GM23338 (cell line): ENCODE measurements around the gene MTF1. TPM values are rescaled to one million over a fixed set of nuclear protein-coding genes. Genes with fewer than 3 reads are reported as not detected.

Experiments
- ATAC-seq: fragments of 200-7000 bp; cut with Tn5 transposase; 3 replicates; pipeline ENCODE4 v1.9.1; 2020
- DNase-seq: peaks from one replicate; pipeline ENCODE4 v3.0.0-alpha.2; 2015; ENCODE audit warnings: low spot score
- H2AFZ ChIP-seq: fragments of 200-600 bp; sonication (generic); 2 replicates; pipeline ENCODE4 v1.8.0; 2016; ENCODE audit warnings: antibody characterized with exemption, mild to moderate bottlenecking, moderate library complexity
- H3F3A ChIP-seq: fragments of 200-600 bp; sonication (generic); replicated peaks from 2 replicates; pipeline ENCODE4 v1.8.0; 2017; ENCODE audit warnings: antibody characterized with exemption, mixed run types, low read depth
- H3K27ac ChIP-seq: fragments of 200-600 bp; sonication (generic); 2 replicates; pipeline ENCODE4 v1.6.1; 2016; ENCODE audit warnings: low read depth
- H3K27me3 ChIP-seq: fragments of 200-600 bp; sonication (generic); 2 replicates; pipeline ENCODE4 v1.8.0; 2016; ENCODE audit warnings: mild to moderate bottlenecking, mixed run types, moderate library complexity; ENCODE audit not compliant: insufficient read depth
- H3K36me3 ChIP-seq: fragments of 200-600 bp; sonication (generic); 2 replicates; pipeline ENCODE4 v1.8.0; 2016; ENCODE audit warnings: mild to moderate bottlenecking; ENCODE audit not compliant: insufficient read depth
- H3K4me1 ChIP-seq: fragments of 200-600 bp; sonication (generic); 2 replicates; pipeline ENCODE4 v1.8.0; 2016; ENCODE audit warnings: mild to moderate bottlenecking, moderate library complexity; ENCODE audit not compliant: insufficient read depth
- H3K4me2 ChIP-seq: fragments of 200-600 bp; sonication (generic); 2 replicates; pipeline ENCODE4 v1.7.1; 2017; ENCODE audit warnings: mixed run types
- H3K4me3 ChIP-seq: fragments of 200-600 bp; sonication (generic); 2 replicates; pipeline ENCODE4 v1.6.1; 2016; ENCODE audit warnings: mixed run types
- H3K79me2 ChIP-seq: fragments of 200-600 bp; sonication (generic); replicated peaks from 2 replicates; pipeline ENCODE4 v1.8.0; 2017; ENCODE audit warnings: mild to moderate bottlenecking; ENCODE audit not compliant: insufficient read depth
- H3K9me2 ChIP-seq: fragments of 200-600 bp; sonication (generic); 2 replicates; pipeline ENCODE4 v1.8.0; 2017; ENCODE audit not compliant: insufficient read depth
- H4K20me1 ChIP-seq: fragments of 200-600 bp; sonication (generic); replicated peaks from 2 replicates; pipeline ENCODE4 v1.8.0; 2017; ENCODE audit warnings: mild to moderate bottlenecking; ENCODE audit not compliant: insufficient read depth
- H3K27ac Mint-ChIP-seq: 2 replicates; pipeline ENCODE4 v1.8.0; 2020; ENCODE audit warnings: inconsistent platforms, mild to moderate bottlenecking, moderate library complexity, mixed read lengths
- H3K27me3 Mint-ChIP-seq: 3 replicates; pipeline ENCODE4 v1.8.0; 2022; ENCODE audit warnings: low read depth, mild to moderate bottlenecking, moderate library complexity, mixed read lengths, inconsistent platforms; ENCODE audit not compliant: insufficient read depth, poor library complexity
- H3K36me3 Mint-ChIP-seq: 3 replicates; pipeline ENCODE4 v1.8.0; 2021; ENCODE audit warnings: low read depth, mild to moderate bottlenecking, inconsistent platforms, moderate library complexity, mixed read lengths
- H3K4me1 Mint-ChIP-seq: 3 replicates; pipeline ENCODE4 v1.8.0; 2020; ENCODE audit warnings: mild to moderate bottlenecking, inconsistent platforms, mixed read lengths
- H3K4me3 Mint-ChIP-seq: 3 replicates; pipeline ENCODE4 v1.8.0; 2021; ENCODE audit warnings: moderate library complexity, mild to moderate bottlenecking, inconsistent platforms, mixed read lengths
- H3K9me3 Mint-ChIP-seq: 3 replicates; pipeline ENCODE4 v1.8.0; 2020; ENCODE audit warnings: moderate library complexity, mild to moderate bottlenecking, inconsistent platforms, mixed read lengths
- ZNF331 ChIP-seq: fragments of 250-450 bp; sonication (Bioruptor Pico); IDR thresholded peaks from 2 replicates; pipeline ENCODE4 v1.5.0; 2020; ENCODE audit warnings: low read depth, mild to moderate bottlenecking, moderate library complexity
- polyA plus RNA-seq: library from polyadenylated mRNA; unstranded; fragments of >200 nt; fragmentation: Nextera tagmentation; extraction: Ambion mirVana; gene quantifications from 2 replicates; pipeline ENCODE4 v1.2.1, GENCODE V29; 2016
- small RNA-seq: library from RNA; depleted of rRNA; stranded (forward); fragments of <200 nt; gene quantifications from one replicate; pipeline ENCODE3, GENCODE V24; 2014; ENCODE audit warnings: low replicate concordance
- total RNA-seq: library from RNA; depleted of rRNA; stranded (reverse); fragments of >200 nt; shearing (Covaris generic); gene quantifications from 2 replicates; pipeline ENCODE4 v1.2.3, GENCODE V29; 2014; rRNA removed

Gene MTF1
- total and polyA plus RNA-seq, 2 experiments from 2014 or later = 4.5 to 5.6 TPM

DNA sequence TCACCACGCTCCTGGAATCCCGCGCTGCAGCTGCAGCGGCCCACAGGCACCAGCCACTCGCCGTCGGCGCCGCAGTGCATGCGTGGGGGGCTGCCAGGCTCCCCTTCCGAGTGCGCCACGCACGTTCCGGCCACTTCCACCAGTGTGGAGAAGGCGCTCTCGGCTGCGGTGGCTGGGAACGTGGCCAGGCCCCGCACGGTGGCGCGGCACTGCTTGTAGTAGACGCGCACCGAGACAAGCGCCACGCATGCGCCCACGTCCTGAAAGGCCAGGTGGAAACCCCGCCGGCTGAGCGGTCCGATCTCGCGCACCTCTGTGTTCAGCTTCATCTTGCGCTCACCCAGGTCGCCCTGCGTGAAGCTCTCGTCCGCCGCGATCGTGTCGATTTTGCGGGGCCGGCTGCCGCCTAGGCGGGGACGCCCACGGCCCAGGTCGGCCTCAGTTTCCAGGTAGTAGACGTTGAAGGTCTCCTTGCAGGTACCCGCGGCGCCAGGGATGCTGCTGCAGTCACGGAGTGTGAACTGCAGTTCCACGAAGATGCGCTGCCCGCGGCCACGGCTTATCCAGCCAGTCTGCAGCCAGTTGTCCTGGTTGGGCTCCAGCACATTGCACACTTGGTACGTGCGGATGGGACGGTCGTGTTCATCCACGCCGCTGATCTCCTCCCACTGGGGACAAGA is 97.8 kb downstream of the MTF1 start:
- peaks cover 89% of the 10 kb centered on the region for H3K27me3 ChIP-seq
- no peak overlapping the region for H2AFZ ChIP-seq

More for the DNA sequence above, 97.8 kb downstream of the MTF1 start:
- no peaks in the 10 kb centered on the region for H3K79me2 ChIP-seq
- peaks cover 11% of the 10 kb centered on the region for H3K4me1 ChIP-seq
- H3K4me3 Mint-ChIP-seq = no peak overlapping the region
- H3K4me2 ChIP-seq = no peak overlapping the region
- H3K9me3 Mint-ChIP-seq = no peaks in the 10 kb centered on the region
- H3K4me3 ChIP-seq = no peak overlapping the region
- H3K27ac ChIP-seq = no peak overlapping the region
- H3K27me3 Mint-ChIP-seq = peaks cover 54% of the 10 kb centered on the region
- H4K20me1 ChIP-seq = no peaks in the 10 kb centered on the region; the same call in none of the 2 replicates
- no peak for TF ChIP-seq ZNF331 (CRISPR knock-in tag)
- DNase-seq (no peak), ATAC-seq (no peak)
- no peaks in the 10 kb centered on the region for H3K36me3 Mint-ChIP-seq
- 0 out of 2 replicates have a peak, but pooled peaks cover 2% of the 10 kb centered on the region for H3F3A ChIP-seq
- peaks cover 22% of the 10 kb centered on the region for H3K4me1 Mint-ChIP-seq
- no peak overlapping the region for H3K27ac Mint-ChIP-seq
- no peaks in the 10 kb centered on the region for H3K9me2 ChIP-seq
- H3K36me3 ChIP-seq = no peaks in the 10 kb centered on the region

Small RNAs within 50 kb of the gene (small RNA-seq; reads per million reads assigned to genes)
- not detected for gene RF00092
- gene RNU6-584P = not detected

Other genes with a start within 250 kb of the MTF1 start
- gene RSPO1, start 224.7 kb downstream of the MTF1 start, total RNA-seq = 0.19 TPM in 1 of 2 replicates, not detected in the other
- gene RSPO1, start 224.7 kb downstream of the MTF1 start, polyA plus RNA-seq = 0.11 and 0.12 TPM in 2 replicates
- gene CDCA8, start 167.1 kb downstream of the MTF1 start, total RNA-seq = 31.6 and 35.3 TPM in 2 replicates
- gene CDCA8, start 167.1 kb downstream of the MTF1 start, polyA plus RNA-seq = 37.9 and 38.9 TPM in 2 replicates
- gene EPHA10, start 94.5 kb downstream of the MTF1 start, total RNA-seq = 1.5 and 2.4 TPM in 2 replicates
- 0.21 and 0.76 TPM in 2 replicates for gene EPHA10, start 94.5 kb downstream of the MTF1 start, polyA plus RNA-seq
- gene MANEAL, start 65.7 kb downstream of the MTF1 start, total RNA-seq = 8.1 and 8.6 TPM in 2 replicates
- 2.2 and 2.3 TPM in 2 replicates for gene MANEAL, start 65.7 kb downstream of the MTF1 start, polyA plus RNA-seq
- gene C1orf122, start 51.8 kb downstream of the MTF1 start, total RNA-seq = 56.7 and 68.3 TPM in 2 replicates
- gene C1orf122, start 51.8 kb downstream of the MTF1 start, polyA plus RNA-seq = 32.8 and 40.5 TPM in 2 replicates
- 31.8 and 46.0 TPM in 2 replicates for gene YRDC, start 51.4 kb downstream of the MTF1 start, total RNA-seq
- 18.4 and 20.2 TPM in 2 replicates for gene YRDC, start 51.4 kb downstream of the MTF1 start, polyA plus RNA-seq
- gene INPP5B, start 87.5 kb upstream of the MTF1 start, total RNA-seq = 19.8 and 29.1 TPM in 2 replicates
- 5.2 and 6.9 TPM in 2 replicates for gene INPP5B, start 87.5 kb upstream of the MTF1 start, polyA plus RNA-seq
- 144 and 167 TPM in 2 replicates for gene SF3A3, start 130.4 kb upstream of the MTF1 start, total RNA-seq
- gene SF3A3, start 130.4 kb upstream of the MTF1 start, polyA plus RNA-seq = 53.9 and 65.5 TPM in 2 replicates
- gene FHL3, start 145.9 kb upstream of the MTF1 start, total RNA-seq = 39.5 and 49.0 TPM in 2 replicates
- 28.3 and 29.3 TPM in 2 replicates for gene FHL3, start 145.9 kb upstream of the MTF1 start, polyA plus RNA-seq
- 61.3 and 67.8 TPM in 2 replicates for gene UTP11, start 153.1 kb upstream of the MTF1 start, total RNA-seq
- 82.3 and 105 TPM in 2 replicates for gene UTP11, start 153.1 kb upstream of the MTF1 start, polyA plus RNA-seq
- 8.6 and 11.5 TPM in 2 replicates for gene POU3F1, start 187.2 kb upstream of the MTF1 start, total RNA-seq
- 3.6 and 6.0 TPM in 2 replicates for gene POU3F1, start 187.2 kb upstream of the MTF1 start, polyA plus RNA-seq